Stomach (tissue), 4 donors: Measurements from ENCODE around the gene MYO18B.

ENCODE experiments used
- CTCF ChIP-seq, 7 experiments: fragments of 450-650 bp in 4 of 7; fragments of 200-600 bp in 3 of 7; sonication (generic) in 3 of 7; IDR thresholded peaks; one replicate each; pipeline ENCODE4 v1.5.1; 2016 to 2019; ENCODE audit warnings: antibody characterized with exemption in 7 of 7, control low read depth in 2 of 7, mild to moderate bottlenecking in 1 of 7
- POLR2A ChIP-seq, 4 donors: fragments of 450-650 bp; IDR thresholded peaks; one replicate each; pipeline ENCODE4 v1.6.1; 2016; ENCODE audit warnings: antibody characterized with exemption in 4 of 4, control low read depth in 2 of 4, mild to moderate bottlenecking in 1 of 4, moderate library complexity in 1 of 4
- POLR2AphosphoS5 ChIP-seq, 3 donors: sonication (generic); formaldehyde crosslinking; IDR thresholded peaks; one replicate each; pipeline ENCODE4 v1.6.1; 2016; ENCODE audit warnings: antibody characterized with exemption in 3 of 3

GRCh38 chr22:25739659-25740344 lies 2.2 kb upstream of the MYO18B start:
- no peak for TF ChIP-seq POLR2A (IDR thresholded peaks at IDR 0.05)
- no peak for TF ChIP-seq CTCF (IDR thresholded peaks at IDR 0.05)
- no peak for TF ChIP-seq POLR2AphosphoS5 (IDR thresholded peaks at IDR 0.05)
